Body of pancreas (tissue), 4 donors: ENCODE measurements around the gene GABRP.
"Not testable (repeated sequence)": the region's sequence is repeated elsewhere in the genome, so short reads cannot be mapped to it uniquely, and the experiment has no call there.

Source experiments
- CTCF ChIP-seq, 7 experiments: fragments of 450-650 bp in 4 of 7; fragments of 200-600 bp in 3 of 7; sonication (generic) in 3 of 7; IDR thresholded peaks; one replicate each; pipeline ENCODE4 v1.5.1; 2016 to 2019; ENCODE audit warnings: antibody characterized with exemption in 7 of 7
- POLR2A ChIP-seq, 3 donors: fragments of 450-650 bp; IDR thresholded peaks; one replicate each; pipeline ENCODE4 v1.6.1; 2016; ENCODE audit warnings: antibody characterized with exemption in 3 of 3, mild to moderate bottlenecking in 2 of 3

DNA sequence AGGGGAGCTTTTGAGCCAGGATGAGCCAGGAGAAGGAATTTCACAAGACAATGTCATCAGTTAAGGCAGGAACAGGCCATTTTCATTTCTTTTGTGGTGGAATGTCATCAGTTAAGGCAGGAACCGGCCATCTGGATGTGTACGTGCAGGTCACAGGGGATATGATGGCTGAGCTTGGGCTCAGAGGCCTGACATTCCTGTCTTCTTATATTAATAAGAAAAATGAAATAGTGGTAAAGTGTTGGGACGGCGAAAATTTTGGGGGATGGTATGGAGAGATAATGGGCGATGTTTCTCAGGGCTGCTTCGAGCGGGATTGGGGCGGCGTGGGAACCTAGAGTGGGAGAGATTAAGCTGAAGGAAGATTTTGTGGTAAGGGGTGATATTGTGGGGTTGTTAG, 21.2 kb upstream of the GABRP start:
- not testable (repeated sequence) for TF ChIP-seq CTCF, POLR2A (IDR thresholded peaks at IDR 0.05)
